Lower leg skin (tissue), 3 donors: Measurements from ENCODE around the gene IGSF21.

Experiments
- POLR2A ChIP-seq, 2 donors: fragments of 450-650 bp; IDR thresholded peaks; one replicate each; pipeline ENCODE4 v1.6.1; 2016 to 2017; ENCODE audit warnings: antibody characterized with exemption in 2 of 2, mild to moderate bottlenecking in 1 of 2, moderate library complexity in 1 of 2
- TF ChIP-seq, protein P1 (sequence below), 3 donors: fragments of 450-650 bp; IDR thresholded peaks; one replicate each; pipeline ENCODE4 v1.5.1; 2016; ENCODE audit warnings: antibody characterized with exemption in 3 of 3, mild to moderate bottlenecking in 3 of 3, moderate library complexity in 2 of 3

DNA sequence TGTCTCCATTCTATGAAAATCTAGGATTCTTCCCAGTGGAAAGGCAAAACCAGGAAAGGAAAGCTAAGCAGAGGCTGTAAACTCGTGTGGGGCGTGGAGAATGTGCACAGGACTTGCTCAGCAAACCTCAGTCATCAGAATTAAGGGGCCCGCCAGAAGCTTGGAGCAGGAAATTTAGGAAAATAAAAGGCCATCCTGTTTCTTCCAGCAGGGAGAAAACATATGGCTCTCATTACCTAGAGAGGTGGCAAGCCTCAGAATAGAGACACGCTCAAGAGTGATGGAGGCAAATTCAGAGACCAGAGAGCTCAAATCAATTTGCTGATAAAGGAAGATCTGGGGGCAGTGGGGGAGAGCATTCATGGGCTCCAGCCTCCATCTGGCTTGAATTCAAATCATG is 221.2 kb downstream of the IGSF21 start:
- TF ChIP-seq POLR2A (IDR thresholded peaks at IDR 0.05), result no peak
- TF ChIP-seq, protein P1, sequence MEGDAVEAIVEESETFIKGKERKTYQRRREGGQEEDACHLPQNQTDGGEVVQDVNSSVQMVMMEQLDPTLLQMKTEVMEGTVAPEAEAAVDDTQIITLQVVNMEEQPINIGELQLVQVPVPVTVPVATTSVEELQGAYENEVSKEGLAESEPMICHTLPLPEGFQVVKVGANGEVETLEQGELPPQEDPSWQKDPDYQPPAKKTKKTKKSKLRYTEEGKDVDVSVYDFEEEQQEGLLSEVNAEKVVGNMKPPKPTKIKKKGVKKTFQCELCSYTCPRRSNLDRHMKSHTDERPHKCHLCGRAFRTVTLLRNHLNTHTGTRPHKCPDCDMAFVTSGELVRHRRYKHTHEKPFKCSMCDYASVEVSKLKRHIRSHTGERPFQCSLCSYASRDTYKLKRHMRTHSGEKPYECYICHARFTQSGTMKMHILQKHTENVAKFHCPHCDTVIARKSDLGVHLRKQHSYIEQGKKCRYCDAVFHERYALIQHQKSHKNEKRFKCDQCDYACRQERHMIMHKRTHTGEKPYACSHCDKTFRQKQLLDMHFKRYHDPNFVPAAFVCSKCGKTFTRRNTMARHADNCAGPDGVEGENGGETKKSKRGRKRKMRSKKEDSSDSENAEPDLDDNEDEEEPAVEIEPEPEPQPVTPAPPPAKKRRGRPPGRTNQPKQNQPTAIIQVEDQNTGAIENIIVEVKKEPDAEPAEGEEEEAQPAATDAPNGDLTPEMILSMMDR (IDR thresholded peaks at IDR 0.05), result no peak
